ENCODE results near the gene TC2N.
"Not testable (repeated sequence)": the region's sequence is repeated elsewhere in the genome, so short reads cannot be mapped to it uniquely, and the experiment has no call there.

TC2N gene

DNA sequence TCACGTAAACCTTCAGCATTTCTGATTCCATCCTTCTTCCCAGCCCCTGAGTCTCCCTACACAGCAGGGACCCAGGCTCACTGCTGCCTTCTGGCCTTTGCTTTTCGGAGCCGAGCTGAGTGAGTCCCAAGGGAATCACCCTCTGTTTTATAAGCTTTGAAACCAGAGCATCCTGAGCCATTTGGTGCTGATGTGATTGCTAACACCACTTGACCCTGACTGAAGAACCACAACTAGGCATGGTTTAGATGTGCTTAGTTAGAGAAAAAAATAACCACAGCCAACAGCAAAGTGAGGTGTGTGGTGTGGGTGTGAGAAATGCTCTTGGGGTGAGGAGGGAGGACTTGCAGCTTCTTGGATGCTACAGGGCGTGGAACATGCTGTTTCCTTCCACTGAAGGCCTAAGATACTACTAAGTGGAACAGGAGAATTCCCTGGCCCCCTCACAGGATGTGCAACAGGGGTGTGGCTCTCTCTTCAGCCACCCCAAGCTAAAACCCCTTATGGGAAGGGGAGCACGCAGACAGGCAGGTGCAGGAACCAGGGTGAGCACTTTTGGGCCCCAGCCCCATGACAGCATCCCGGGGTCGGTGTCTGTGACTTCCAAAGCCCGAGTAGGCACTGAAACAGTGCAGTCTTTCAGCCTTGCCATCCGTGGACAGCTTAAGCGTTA, at the start of gene TC2N:
Gene TC2N, minus strand, starts transcription at position 221 of the 673 bp plus-strand sequence. CDS start 53,767 bp downstream, outside the sequence.
- peak in 1 of 2 experiments; percentile 5 for DNase-seq

- no peak for DNase-seq
Measured at GRCh38 chr14:91912035-91912434, 44.7 kb upstream of the TC2N start.

- DNase-seq: peak; percentile 29 to 78
Measured at GRCh38 chr14:91911474-91912032, 44.2 kb upstream of the TC2N start.

GRCh38 chr14:91910196-91910595, 42.9 kb upstream of the TC2N start:
- no peak for DNase-seq

GRCh38 chr14:91906374-91906773, 39.0 kb upstream of the TC2N start:
- DNase-seq: no peak

- no peak for DNase-seq
Measured at GRCh38 chr14:91904956-91905645, 37.8 kb upstream of the TC2N start.

- DNase-seq: no peak
Measured at GRCh38 chr14:91904483-91904882, 37.1 kb upstream of the TC2N start.

DNA sequence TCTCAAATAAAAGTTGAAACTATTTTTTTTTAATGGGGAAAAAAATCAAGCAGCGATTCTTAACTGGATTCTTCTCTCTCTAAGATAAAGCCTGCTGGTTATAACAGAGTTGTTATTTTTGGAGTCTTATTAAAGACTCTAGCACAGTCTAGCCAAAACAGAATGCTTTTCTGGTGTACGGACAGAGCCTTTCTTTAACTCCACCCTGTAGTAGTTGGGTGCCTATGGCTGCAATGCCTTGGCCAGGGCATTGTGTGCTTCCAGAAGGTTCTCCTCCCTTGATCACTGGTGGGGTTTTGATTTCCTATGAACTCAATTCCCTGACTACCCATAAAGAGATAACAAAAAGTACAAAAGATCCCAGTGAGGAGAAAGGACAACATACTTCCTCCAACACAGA, 35.7 kb upstream of the TC2N start:
- DNase-seq: no peak

DNA sequence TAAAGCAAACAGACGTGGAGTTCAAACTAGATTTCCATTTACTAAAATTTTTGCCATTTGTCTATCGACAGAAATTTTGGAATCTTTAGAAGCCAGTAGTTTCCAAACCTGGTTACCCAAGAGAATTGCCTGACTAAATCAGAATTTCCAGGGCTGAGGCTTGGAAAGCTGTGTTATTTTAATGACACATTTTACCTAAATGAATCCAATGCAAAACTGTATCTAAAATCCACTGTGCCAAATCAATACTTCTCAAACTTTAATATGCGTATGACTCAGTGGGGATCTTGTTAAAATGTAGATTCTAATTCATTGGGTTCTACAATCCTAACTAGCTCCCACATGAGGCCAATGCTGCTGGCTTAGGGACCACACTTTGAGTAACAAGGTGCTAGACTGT, 35.0 kb upstream of the TC2N start:
- no peak for DNase-seq

GRCh38 chr14:91901449-91902226, 34.3 kb upstream of the TC2N start:
- DNase-seq: no peak

- no peak for DNase-seq
Measured at GRCh38 chr14:91899806-91900205, 32.5 kb upstream of the TC2N start.

GRCh38 chr14:91899213-91899612, 31.9 kb upstream of the TC2N start:
- DNase-seq: peak in 1 of 2 experiments; percentile 7

GRCh38 chr14:91898372-91898771, 31.0 kb upstream of the TC2N start:
- no peak for DNase-seq

- DNase-seq: not testable (repeated sequence)
Measured at GRCh38 chr14:91897716-91898115, 30.4 kb upstream of the TC2N start.

DNA sequence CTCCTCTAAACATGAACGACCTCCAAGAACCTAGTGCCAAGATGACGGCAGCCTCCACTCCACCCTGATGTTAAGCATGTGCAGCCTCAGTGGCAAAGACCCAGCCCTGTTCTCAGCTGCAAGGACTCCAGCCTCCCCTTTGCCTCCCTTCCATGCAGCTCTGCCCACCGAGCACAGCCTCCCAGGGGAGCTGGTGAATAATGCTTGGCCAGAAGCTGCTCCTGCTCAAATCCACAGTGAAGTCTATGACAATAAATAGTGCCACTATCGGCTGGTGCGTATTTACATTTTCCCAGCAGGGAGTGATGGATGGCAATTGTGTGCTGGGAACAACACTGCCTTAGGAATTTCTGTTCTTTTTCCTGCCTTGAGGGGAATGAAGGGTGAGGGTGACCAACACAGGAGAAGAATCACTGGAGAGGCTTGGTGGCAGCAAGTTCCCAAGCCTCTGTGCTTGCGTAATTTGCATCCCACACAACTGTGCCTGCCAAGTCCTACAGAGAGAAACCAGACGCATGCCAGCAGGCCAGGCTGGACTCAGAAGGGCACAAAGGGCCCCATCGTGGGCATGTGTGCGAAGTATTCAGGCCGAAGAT, 29.9 kb upstream of the TC2N start:
- peak in 1 of 2 experiments; percentile 35 for DNase-seq

GRCh38 chr14:91896419-91896818, 29.1 kb upstream of the TC2N start:
- no peak for DNase-seq

DNA sequence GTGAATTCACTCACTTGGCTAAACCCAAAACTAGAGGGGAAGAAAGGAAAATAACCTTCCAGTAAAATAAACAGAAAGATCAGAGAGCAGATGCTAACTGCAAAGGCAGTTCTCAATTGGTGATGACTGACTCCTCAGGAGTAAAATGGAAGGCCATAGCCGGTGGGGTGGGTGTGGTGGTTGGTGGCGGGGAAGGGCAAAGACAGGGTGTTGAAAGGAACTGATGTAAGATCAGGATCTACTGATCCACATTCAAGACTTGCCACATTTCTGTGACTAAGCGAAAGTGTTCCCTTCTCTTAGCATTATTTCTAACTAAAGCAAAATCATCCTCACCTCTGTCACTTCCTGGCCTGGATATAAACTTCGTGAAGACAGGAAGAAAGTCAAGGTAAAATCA, 26.3 kb upstream of the TC2N start:
- DNase-seq: no peak

GRCh38 chr14:91893007-91893406, 25.7 kb upstream of the TC2N start:
- peak; percentile 10 to 35 for DNase-seq

GRCh38 chr14:91891721-91892220, 24.4 kb upstream of the TC2N start:
- no peak for DNase-seq

DNA sequence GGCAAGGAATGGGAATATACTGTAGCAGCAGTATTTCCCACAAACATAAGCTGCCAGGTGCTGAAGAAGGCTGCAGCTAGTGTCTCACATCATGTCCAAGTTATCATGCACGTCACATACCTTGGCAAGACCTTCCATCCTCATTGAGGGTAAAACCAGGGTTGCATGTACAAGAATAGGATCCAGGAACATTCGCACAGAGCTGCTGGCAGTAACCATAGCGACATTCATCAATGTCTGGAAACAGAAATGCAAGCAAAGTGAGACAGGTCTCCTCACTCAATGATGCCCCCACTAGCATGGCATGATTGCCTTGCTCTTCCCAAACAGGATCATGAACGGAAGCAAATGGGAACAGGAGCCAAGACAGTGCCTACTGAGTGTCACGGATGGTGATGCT, 23.8 kb upstream of the TC2N start:
- no peak for DNase-seq

- no peak for DNase-seq
Measured at GRCh38 chr14:91890291-91890749, 23.0 kb upstream of the TC2N start.

GRCh38 chr14:91889477-91890211, 22.3 kb upstream of the TC2N start:
- no peak for DNase-seq
